GM23338 (cell line): ENCODE measurements around the gene SNX3. TPM values are rescaled to one million over a fixed set of nuclear protein-coding genes. Genes with fewer than 3 reads are reported as not detected.
"Not testable (repeated sequence)": the region's sequence is repeated elsewhere in the genome, so short reads cannot be mapped to it uniquely, and the experiment has no call there.

Source experiments
- ATAC-seq: fragments of 200-7000 bp; cut with Tn5 transposase; 3 replicates; pipeline ENCODE4 v1.9.1; 2020
- DNase-seq: peaks from one replicate; pipeline ENCODE4 v3.0.0-alpha.2; 2015; ENCODE audit warnings: low spot score
- H2AFZ ChIP-seq: fragments of 200-600 bp; sonication (generic); 2 replicates; pipeline ENCODE4 v1.8.0; 2016; ENCODE audit warnings: antibody characterized with exemption, mild to moderate bottlenecking, moderate library complexity
- H3F3A ChIP-seq: fragments of 200-600 bp; sonication (generic); replicated peaks from 2 replicates; pipeline ENCODE4 v1.8.0; 2017; ENCODE audit warnings: antibody characterized with exemption, mixed run types, low read depth
- H3K27ac ChIP-seq: fragments of 200-600 bp; sonication (generic); 2 replicates; pipeline ENCODE4 v1.6.1; 2016; ENCODE audit warnings: low read depth
- H3K27me3 ChIP-seq: fragments of 200-600 bp; sonication (generic); 2 replicates; pipeline ENCODE4 v1.8.0; 2016; ENCODE audit warnings: mild to moderate bottlenecking, mixed run types, moderate library complexity; ENCODE audit not compliant: insufficient read depth
- H3K36me3 ChIP-seq: fragments of 200-600 bp; sonication (generic); 2 replicates; pipeline ENCODE4 v1.8.0; 2016; ENCODE audit warnings: mild to moderate bottlenecking; ENCODE audit not compliant: insufficient read depth
- H3K4me1 ChIP-seq: fragments of 200-600 bp; sonication (generic); 2 replicates; pipeline ENCODE4 v1.8.0; 2016; ENCODE audit warnings: mild to moderate bottlenecking, moderate library complexity; ENCODE audit not compliant: insufficient read depth
- H3K4me2 ChIP-seq: fragments of 200-600 bp; sonication (generic); 2 replicates; pipeline ENCODE4 v1.7.1; 2017; ENCODE audit warnings: mixed run types
- H3K4me3 ChIP-seq: fragments of 200-600 bp; sonication (generic); 2 replicates; pipeline ENCODE4 v1.6.1; 2016; ENCODE audit warnings: mixed run types
- H3K79me2 ChIP-seq: fragments of 200-600 bp; sonication (generic); replicated peaks from 2 replicates; pipeline ENCODE4 v1.8.0; 2017; ENCODE audit warnings: mild to moderate bottlenecking; ENCODE audit not compliant: insufficient read depth
- H3K9me2 ChIP-seq: fragments of 200-600 bp; sonication (generic); 2 replicates; pipeline ENCODE4 v1.8.0; 2017; ENCODE audit not compliant: insufficient read depth
- H4K20me1 ChIP-seq: fragments of 200-600 bp; sonication (generic); replicated peaks from 2 replicates; pipeline ENCODE4 v1.8.0; 2017; ENCODE audit warnings: mild to moderate bottlenecking; ENCODE audit not compliant: insufficient read depth
- H3K27ac Mint-ChIP-seq: 2 replicates; pipeline ENCODE4 v1.8.0; 2020; ENCODE audit warnings: inconsistent platforms, mild to moderate bottlenecking, moderate library complexity, mixed read lengths
- H3K27me3 Mint-ChIP-seq: 3 replicates; pipeline ENCODE4 v1.8.0; 2022; ENCODE audit warnings: low read depth, mild to moderate bottlenecking, moderate library complexity, mixed read lengths, inconsistent platforms; ENCODE audit not compliant: insufficient read depth, poor library complexity
- H3K36me3 Mint-ChIP-seq: 3 replicates; pipeline ENCODE4 v1.8.0; 2021; ENCODE audit warnings: low read depth, mild to moderate bottlenecking, inconsistent platforms, moderate library complexity, mixed read lengths
- H3K4me1 Mint-ChIP-seq: 3 replicates; pipeline ENCODE4 v1.8.0; 2020; ENCODE audit warnings: mild to moderate bottlenecking, inconsistent platforms, mixed read lengths
- H3K4me3 Mint-ChIP-seq: 3 replicates; pipeline ENCODE4 v1.8.0; 2021; ENCODE audit warnings: moderate library complexity, mild to moderate bottlenecking, inconsistent platforms, mixed read lengths
- H3K9me3 Mint-ChIP-seq: 3 replicates; pipeline ENCODE4 v1.8.0; 2020; ENCODE audit warnings: moderate library complexity, mild to moderate bottlenecking, inconsistent platforms, mixed read lengths
- CTCF ChIP-seq, 2 experiments: fragments of 200-600 bp in 1 of 2; sonication (generic) in 1 of 2; conservative IDR thresholded peaks; 2 replicates each; pipeline versions ENCODE4 v1.5.1 to v1.6.1; 2016 to 2017; ENCODE audit warnings: antibody characterized with exemption in 2 of 2, low read depth in 2 of 2, mild to moderate bottlenecking in 2 of 2, moderate library complexity in 1 of 2
- NANOG ChIP-seq: IDR thresholded peaks from 2 replicates; pipeline ENCODE4 v1.6.1; 2016; ENCODE audit warnings: antibody characterized with exemption, borderline replicate concordance
- POLR2AphosphoS5 ChIP-seq: IDR thresholded peaks from 2 replicates; pipeline ENCODE4 v1.6.1; 2016; ENCODE audit warnings: antibody characterized with exemption, low read depth
- STAT1 ChIP-seq: IDR thresholded peaks from one replicate; pipeline ENCODE4 v1.6.1; 2016; ENCODE audit warnings: antibody characterized with exemption; ENCODE audit not compliant: unreplicated experiment
- ZNF114 ChIP-seq: fragments of 250-450 bp; sonication (Bioruptor Pico); IDR thresholded peaks from 2 replicates; pipeline ENCODE4 v1.5.0; 2020; ENCODE audit warnings: mild to moderate bottlenecking, moderate library complexity
- ZNF331 ChIP-seq: fragments of 250-450 bp; sonication (Bioruptor Pico); IDR thresholded peaks from 2 replicates; pipeline ENCODE4 v1.5.0; 2020; ENCODE audit warnings: low read depth, mild to moderate bottlenecking, moderate library complexity
- polyA plus RNA-seq: library from polyadenylated mRNA; unstranded; fragments of >200 nt; fragmentation: Nextera tagmentation; extraction: Ambion mirVana; gene quantifications from 2 replicates; pipeline ENCODE4 v1.2.1, GENCODE V29; 2016
- total RNA-seq: library from RNA; depleted of rRNA; stranded (reverse); fragments of >200 nt; shearing (Covaris generic); gene quantifications from 2 replicates; pipeline ENCODE4 v1.2.3, GENCODE V29; 2014

Gene SNX3
- total and polyA plus RNA-seq, 2 experiments from 2014 or later: 87.2 to 123 TPM

- H3K27me3 Mint-ChIP-seq: peaks cover 1% of the 10 kb centered on the region
- Histone ChIP-seq H3K4me1 (no peaks in the 10 kb centered on the region), H3K27ac (no peak overlapping the region), H4K20me1 (peaks cover 12% of the 10 kb centered on the region; the same call in 1 of the 2 replicates), H3F3A (no peaks in the 10 kb centered on the region), H3K27me3 (no peaks in the 10 kb centered on the region), H2AFZ (no peak overlapping the region), H3K4me2 (no peak overlapping the region), H3K36me3 (peaks cover 4% of the 10 kb centered on the region; the same call in 1 of the 2 replicates), H3K4me3 (no peak overlapping the region), H3K79me2 (peaks cover 61% of the 10 kb centered on the region), H3K9me2 (no peaks in the 10 kb centered on the region)
- peaks cover 13% of the 10 kb centered on the region; the same call in 2 of the 3 replicates for H3K36me3 Mint-ChIP-seq
- no peak for ATAC-seq
- TF ChIP-seq ZNF331: no peak
- TF ChIP-seq CTCF (conservative IDR thresholded peaks at IDR 0.05; ENCODE audit: low read depth in 2 of 2): peak in 1 of 2 experiments; percentile 40; a peak in 2 of 4 replicates
- TF ChIP-seq ZNF114 (CRISPR knock-in tag): no peak
- TF ChIP-seq POLR2AphosphoS5: no peak
- no peak for TF ChIP-seq STAT1
- no peak overlapping the region for H3K27ac Mint-ChIP-seq
- H3K4me3 Mint-ChIP-seq: no peak overlapping the region
- DNase-seq: no peak
- H3K9me3 Mint-ChIP-seq: no peaks in the 10 kb centered on the region
- H3K4me1 Mint-ChIP-seq: 0 out of 3 replicates have a peak, but pooled peaks cover 3% of the 10 kb centered on the region
Observed at GRCh38 chr6:108247965-108248536, 12.8 kb downstream of the SNX3 start.

- H3K36me3 Mint-ChIP-seq: peaks cover 27% of the 10 kb centered on the region
- H3K27me3 ChIP-seq, H3K4me3 ChIP-seq, H3F3A ChIP-seq, DNase-seq, H3K27me3 Mint-ChIP-seq, H3K4me1 ChIP-seq, H3K4me3 Mint-ChIP-seq, H3K36me3 ChIP-seq, H4K20me1 ChIP-seq, H3K4me1 Mint-ChIP-seq, H3K27ac Mint-ChIP-seq, H3K4me2 ChIP-seq, H2AFZ ChIP-seq, ATAC-seq, H3K9me2 ChIP-seq, H3K27ac ChIP-seq, H3K9me3 Mint-ChIP-seq: not testable (repeated sequence)
- H3K79me2 ChIP-seq: peaks cover 49% of the 10 kb centered on the region
Observed at GRCh38 chr6:108245095-108245494, 15.7 kb downstream of the SNX3 start.

- ATAC-seq: no peak
- Histone ChIP-seq H3F3A (no peaks in the 10 kb centered on the region), H3K36me3 (peaks cover 7% of the 10 kb centered on the region; the same call in 1 of the 2 replicates), H3K27ac (no peak overlapping the region), H3K9me2 (no peaks in the 10 kb centered on the region), H3K4me2 (no peak overlapping the region), H3K4me1 (no peaks in the 10 kb centered on the region), H2AFZ (no peak overlapping the region), H3K4me3 (no peak overlapping the region), H3K27me3 (no peaks in the 10 kb centered on the region), H4K20me1 (no peaks in the 10 kb centered on the region; the same call in 1 of the 2 replicates), H3K79me2 (peaks cover 37% of the 10 kb centered on the region)
- H3K27me3 Mint-ChIP-seq: peaks cover 1% of the 10 kb centered on the region
- DNase-seq: no peak
- peaks cover 27% of the 10 kb centered on the region for H3K36me3 Mint-ChIP-seq
- H3K4me3 Mint-ChIP-seq: no peak overlapping the region
- peaks cover 3% of the 10 kb centered on the region; the same call in 1 of the 3 replicates for H3K9me3 Mint-ChIP-seq
- no peaks in the 10 kb centered on the region; the same call in 2 of the 3 replicates for H3K4me1 Mint-ChIP-seq
- H3K27ac Mint-ChIP-seq: no peak overlapping the region
- TF ChIP-seq ZNF331 (no peak), CTCF (conservative IDR thresholded peaks at IDR 0.05; ENCODE audit: low read depth in 2 of 2) (no peak), NANOG (no peak)
Observed at GRCh38 chr6:108243836-108244235, 17.0 kb downstream of the SNX3 start.
